Lower leg skin (tissue), 3 donors: ENCODE measurements around the gene CDH23.

Experiments
- POLR2A ChIP-seq, 2 donors: fragments of 450-650 bp; IDR thresholded peaks; one replicate each; pipeline ENCODE4 v1.6.1; 2016 to 2017; ENCODE audit warnings: antibody characterized with exemption in 2 of 2, mild to moderate bottlenecking in 1 of 2, moderate library complexity in 1 of 2
- TF ChIP-seq, protein P1 (sequence below), 3 donors: fragments of 450-650 bp; IDR thresholded peaks; one replicate each; pipeline ENCODE4 v1.5.1; 2016; ENCODE audit warnings: antibody characterized with exemption in 3 of 3, mild to moderate bottlenecking in 3 of 3, moderate library complexity in 2 of 3

DNA sequence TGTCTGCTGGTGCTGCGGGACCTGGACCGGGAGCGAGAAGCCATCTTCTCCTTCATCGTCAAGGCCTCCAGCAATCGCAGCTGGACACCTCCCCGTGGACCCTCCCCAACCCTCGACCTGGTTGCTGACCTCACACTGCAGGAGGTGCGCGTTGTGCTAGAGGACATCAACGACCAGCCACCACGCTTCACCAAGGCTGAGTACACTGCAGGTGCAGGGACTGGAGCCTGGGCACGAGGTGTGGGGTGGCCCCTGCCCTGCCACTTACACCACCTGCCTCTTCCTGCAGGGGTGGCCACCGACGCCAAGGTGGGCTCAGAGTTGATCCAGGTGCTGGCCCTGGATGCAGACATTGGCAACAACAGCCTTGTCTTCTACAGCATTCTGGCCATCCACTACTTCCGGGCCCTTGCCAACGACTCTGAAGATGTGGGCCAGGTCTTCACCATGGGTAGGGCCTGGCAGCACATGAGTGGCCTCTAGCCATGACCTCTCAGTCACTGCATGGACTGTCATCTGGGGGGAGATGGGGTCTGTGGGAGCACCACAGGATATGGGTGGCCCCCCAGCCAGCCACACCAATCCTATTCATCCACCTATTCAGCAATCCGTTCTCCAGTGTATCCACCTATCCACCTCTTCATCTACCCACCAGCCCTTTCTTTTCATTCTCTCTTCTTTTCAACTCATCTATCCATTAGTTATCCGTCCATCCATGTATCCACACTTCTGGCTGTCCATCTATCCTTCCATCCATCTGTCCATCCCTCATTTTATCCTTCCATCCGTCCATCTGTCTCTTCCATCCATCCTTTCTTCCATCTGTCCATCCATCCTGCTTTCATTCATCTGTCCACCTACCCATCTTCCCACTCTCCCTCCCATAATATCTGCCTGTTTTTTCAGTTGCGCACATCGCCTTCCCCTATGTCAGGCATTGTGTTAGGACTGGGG is 411.1 kb downstream of the CDH23 start:
- TF ChIP-seq, protein P1, sequence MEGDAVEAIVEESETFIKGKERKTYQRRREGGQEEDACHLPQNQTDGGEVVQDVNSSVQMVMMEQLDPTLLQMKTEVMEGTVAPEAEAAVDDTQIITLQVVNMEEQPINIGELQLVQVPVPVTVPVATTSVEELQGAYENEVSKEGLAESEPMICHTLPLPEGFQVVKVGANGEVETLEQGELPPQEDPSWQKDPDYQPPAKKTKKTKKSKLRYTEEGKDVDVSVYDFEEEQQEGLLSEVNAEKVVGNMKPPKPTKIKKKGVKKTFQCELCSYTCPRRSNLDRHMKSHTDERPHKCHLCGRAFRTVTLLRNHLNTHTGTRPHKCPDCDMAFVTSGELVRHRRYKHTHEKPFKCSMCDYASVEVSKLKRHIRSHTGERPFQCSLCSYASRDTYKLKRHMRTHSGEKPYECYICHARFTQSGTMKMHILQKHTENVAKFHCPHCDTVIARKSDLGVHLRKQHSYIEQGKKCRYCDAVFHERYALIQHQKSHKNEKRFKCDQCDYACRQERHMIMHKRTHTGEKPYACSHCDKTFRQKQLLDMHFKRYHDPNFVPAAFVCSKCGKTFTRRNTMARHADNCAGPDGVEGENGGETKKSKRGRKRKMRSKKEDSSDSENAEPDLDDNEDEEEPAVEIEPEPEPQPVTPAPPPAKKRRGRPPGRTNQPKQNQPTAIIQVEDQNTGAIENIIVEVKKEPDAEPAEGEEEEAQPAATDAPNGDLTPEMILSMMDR (IDR thresholded peaks at IDR 0.05): no peak
- no peak for TF ChIP-seq POLR2A (IDR thresholded peaks at IDR 0.05)
